Endothelial cell of umbilical vein (primary cell): Measurements from ENCODE around the gene MAP7D3.

Experiments
- CTCF ChIP-seq, 2 donors: IDR thresholded peaks; 1 replicate in 1 of 2; 2 replicates in 1 of 2; pipeline ENCODE4 v1.5.1; 2011; ENCODE audit warnings: low read length in 2 of 2, mild to moderate bottlenecking in 2 of 2, moderate library complexity in 2 of 2, control low read depth in 1 of 2, inconsistent platforms in 1 of 2, low read depth in 1 of 2; ENCODE audit not compliant: insufficient read depth in 1 of 2; ENCODE audit errors: extremely low read depth in 1 of 2
- EZH2 ChIP-seq: IDR thresholded peaks from 2 replicates; pipeline ENCODE4 v1.6.1; 2012; ENCODE audit warnings: borderline replicate concordance, low read depth, mild to moderate bottlenecking, moderate library complexity, low read length, inconsistent platforms; ENCODE audit not compliant: severe bottlenecking
- GATA2 ChIP-seq: IDR thresholded peaks from 2 replicates; pipeline ENCODE4 v1.7.0; 2011; ENCODE audit warnings: low read depth, mild to moderate bottlenecking, moderate library complexity, mixed read lengths, low read length; ENCODE audit not compliant: insufficient read length, insufficient read depth
- JUN ChIP-seq: IDR thresholded peaks from 2 replicates; pipeline ENCODE4 v1.6.1; 2011; ENCODE audit warnings: borderline replicate concordance, low read depth; ENCODE audit not compliant: insufficient read length, insufficient read depth
- MAX ChIP-seq: IDR thresholded peaks from 2 replicates; pipeline ENCODE4 v1.6.1; 2011; ENCODE audit not compliant: insufficient read depth, insufficient read length
- MYC ChIP-seq: IDR thresholded peaks from one replicate; pipeline ENCODE4 v1.6.1; 2011; ENCODE audit warnings: mild to moderate bottlenecking, low read depth, low read length
- POLR2A ChIP-seq: IDR thresholded peaks from 2 replicates; pipeline ENCODE4 v1.6.1; 2012; ENCODE audit warnings: low read depth, mild to moderate bottlenecking, control low read depth, low read length
- POLR2AphosphoS5 ChIP-seq: IDR thresholded peaks from 2 replicates; pipeline ENCODE4 v1.6.1; 2012; ENCODE audit warnings: low read depth, mild to moderate bottlenecking, control low read depth, low read length, moderate library complexity; ENCODE audit not compliant: insufficient read depth

GRCh38 chrX:136205882-136206380 is 45.3 kb downstream of the MAP7D3 start:
- TF ChIP-seq POLR2A (no peak), CTCF (IDR thresholded peaks at IDR 0.05; ENCODE audit: extremely low read depth in 1 of 2, insufficient read depth in 1 of 2, low read depth in 1 of 2, low read length in 2 of 2) (no peak), POLR2AphosphoS5 (no peak), MAX (no peak), EZH2 (no peak), MYC (no peak), GATA2 (no peak), JUN (no peak)
